Hematopoietic multipotent progenitor cell (in vitro differentiated cells): Measurements from ENCODE around the gene COX4I2. TPM values are rescaled to one million over a fixed set of nuclear protein-coding genes. Genes with fewer than 3 reads are reported as not detected.

Source experiments
- DNase-seq, 3 donors: peaks; one replicate each; pipeline ENCODE4 v3.0.0-alpha.2; 2011 to 2015; ENCODE audit warnings: low read depth in 2 of 3, low spot score in 2 of 3
- total RNA-seq: library from RNA; depleted of rRNA; stranded (reverse); fragments of >200 nt; gene quantifications from one replicate; pipeline ENCODE4 v1.2.3, GENCODE V29; 2012

The COX4I2 gene
- total RNA-seq, 1 donor, result not detected

GRCh38 chr20:31673943-31674463 is 36.3 kb downstream of the COX4I2 start:
- DNase-seq, result peak in 2 of 3 donors; percentile 56 to 82

GRCh38 chr20:31674895-31675827 is 37.4 kb downstream of the COX4I2 start:
- DNase-seq, result peak; percentile 37 to 96 (median 93)

GRCh38 chr20:31675828-31676608 is 38.3 kb downstream of the COX4I2 start:
- DNase-seq, result peak; percentile 13 to 93 (median 83)

- DNase-seq, result no peak
Observed at GRCh38 chr20:31676609-31676989, 38.9 kb downstream of the COX4I2 start.

- no peak for DNase-seq
Observed at GRCh38 chr20:31677553-31678260, 40.0 kb downstream of the COX4I2 start.

- no peak for DNase-seq
Observed at GRCh38 chr20:31678389-31679356, 41.0 kb downstream of the COX4I2 start.

- no peak for DNase-seq
Observed at GRCh38 chr20:31679357-31680285, 41.9 kb downstream of the COX4I2 start.

- DNase-seq, result no peak
Observed at GRCh38 chr20:31680286-31681127, 42.8 kb downstream of the COX4I2 start.

- no peak for DNase-seq
Observed at GRCh38 chr20:31681128-31681727, 43.5 kb downstream of the COX4I2 start.

GRCh38 chr20:31681769-31682168 is 44.1 kb downstream of the COX4I2 start:
- DNase-seq, result no peak

GRCh38 chr20:31682352-31682751 is 44.6 kb downstream of the COX4I2 start:
- no peak for DNase-seq

- DNase-seq, result no peak
Observed at GRCh38 chr20:31682927-31683326, 45.2 kb downstream of the COX4I2 start.

GRCh38 chr20:31684153-31685015 is 46.7 kb downstream of the COX4I2 start:
- DNase-seq, result peak in 1 of 3 donors; percentile 32

- no peak for DNase-seq
Observed at GRCh38 chr20:31685853-31686643, 48.3 kb downstream of the COX4I2 start.

GRCh38 chr20:31687777-31688176 is 50.1 kb downstream of the COX4I2 start:
- DNase-seq, result no peak
